Neural cell (in vitro differentiated cells): ENCODE data around the gene ERAL1. TPM values are rescaled to one million over a fixed set of nuclear protein-coding genes. Genes with fewer than 3 reads are reported as not detected.
"Not testable (repeated sequence)": the region's sequence is repeated elsewhere in the genome, so short reads cannot be mapped to it uniquely, and the experiment has no call there.

Source experiments
- H2AFZ ChIP-seq: fragments of 200-600, 300-800 bp; sonication (generic), shearing (Covaris generic); 2 replicates; pipeline ENCODE4 v1.6.0; 2014; ENCODE audit warnings: low read depth, mild to moderate bottlenecking, antibody characterized with exemption, low read length, moderate library complexity
- H3F3A ChIP-seq: fragments of 200-600 bp; shearing (Covaris generic); 2 replicates; pipeline ENCODE4 v1.6.1; 2016; ENCODE audit warnings: mild to moderate bottlenecking, moderate library complexity, mixed read lengths, antibody characterized with exemption, low read length; ENCODE audit not compliant: insufficient read depth, poor library complexity, severe bottlenecking
- H3K27ac ChIP-seq: fragments of 200-600, 300-800 bp; sonication (generic), shearing (Covaris generic); 2 replicates; pipeline ENCODE4 v1.5.1; 2014; ENCODE audit warnings: mild to moderate bottlenecking, low read length, moderate library complexity
- H3K27me3 ChIP-seq: fragments of 300-800, 200-600 bp; sonication (generic), shearing (Covaris generic); 2 replicates; pipeline ENCODE4 v1.6.0; 2014; ENCODE audit warnings: mild to moderate bottlenecking, low read depth, low read length, moderate library complexity; ENCODE audit not compliant: insufficient read depth
- H3K36me3 ChIP-seq: fragments of 300-800, 200-600 bp; sonication (generic), shearing (Covaris generic); 2 replicates; pipeline ENCODE4 v1.5.1; 2014; ENCODE audit warnings: mild to moderate bottlenecking, antibody characterized with exemption, low read length, moderate library complexity; ENCODE audit not compliant: insufficient read depth
- H3K4me2 ChIP-seq: fragments of 300-800, 200-600 bp; sonication (generic), shearing (Covaris generic); 2 replicates; pipeline ENCODE4 v1.6.0; 2014; ENCODE audit warnings: mild to moderate bottlenecking, low read length
- H3K4me3 ChIP-seq: fragments of 300-800, 200-600 bp; sonication (generic), shearing (Covaris generic); 2 replicates; pipeline ENCODE4 v1.5.1; 2014; ENCODE audit warnings: mild to moderate bottlenecking, low read length, moderate library complexity
- H3K79me2 ChIP-seq: fragments of 200-600 bp; shearing (Covaris generic); replicated peaks from 2 replicates; pipeline ENCODE4 v1.6.0; 2014; ENCODE audit warnings: mild to moderate bottlenecking, low read length, moderate library complexity; ENCODE audit not compliant: insufficient read depth
- H3K9ac ChIP-seq: fragments of 300-800, 200-600 bp; sonication (generic), shearing (Covaris generic); 2 replicates; pipeline ENCODE4 v1.6.1; 2016; ENCODE audit warnings: mild to moderate bottlenecking, low read length, mixed read lengths
- H3K9me2 ChIP-seq: fragments of 200-600 bp; shearing (Covaris generic); 2 replicates; pipeline ENCODE4 v1.6.1; 2016; ENCODE audit warnings: mild to moderate bottlenecking, low read length, mixed read lengths; ENCODE audit not compliant: insufficient read depth
- H3K9me3 ChIP-seq: fragments of 200-600, 300-800 bp; sonication (generic), shearing (Covaris generic); 2 replicates; pipeline ENCODE4 v1.6.1; 2016; ENCODE audit warnings: mild to moderate bottlenecking, mixed run types, low read length, moderate library complexity, mixed read lengths
- H4K20me1 ChIP-seq: fragments of 200-600 bp; shearing (Covaris generic); 2 replicates; pipeline ENCODE4 v1.6.1; 2016; ENCODE audit warnings: mild to moderate bottlenecking, mixed run types; ENCODE audit not compliant: insufficient read depth
- CTCF ChIP-seq: fragments of 450-650 bp; IDR thresholded peaks from 2 replicates; pipeline ENCODE4 v1.5.1; 2014; ENCODE audit warnings: antibody characterized with exemption, mild to moderate bottlenecking, moderate library complexity; ENCODE audit not compliant: poor library complexity, severe bottlenecking
- EP300 ChIP-seq: fragments of 450-650 bp; conservative IDR thresholded peaks from 2 replicates; pipeline ENCODE4 v1.6.1; 2014; ENCODE audit warnings: antibody characterized with exemption, mild to moderate bottlenecking, moderate library complexity; ENCODE audit not compliant: poor library complexity, severe bottlenecking
- EZH2 ChIP-seq: fragments of 200-600, 300-800 bp; shearing (Covaris generic), sonication (generic); IDR thresholded peaks from 2 replicates; pipeline ENCODE4 v1.6.1; 2014; ENCODE audit warnings: antibody characterized with exemption, low read length, borderline replicate concordance, mild to moderate bottlenecking; ENCODE audit not compliant: insufficient read depth, poor library complexity, severe bottlenecking
- MXI1 ChIP-seq: fragments of 450-650 bp; conservative IDR thresholded peaks from 2 replicates; pipeline ENCODE4 v1.6.1; 2014; ENCODE audit warnings: antibody characterized with exemption, mild to moderate bottlenecking; ENCODE audit not compliant: poor library complexity, severe bottlenecking
- POLR2AphosphoS5 ChIP-seq: IDR thresholded peaks from 2 replicates; pipeline ENCODE4 v1.6.1; 2012
- RAD21 ChIP-seq: fragments of 450-650 bp; conservative IDR thresholded peaks from 2 replicates; pipeline ENCODE4 v1.6.1; 2014; ENCODE audit warnings: antibody characterized with exemption, mild to moderate bottlenecking, moderate library complexity
- REST ChIP-seq: IDR thresholded peaks from 2 replicates; pipeline ENCODE4 v1.6.1; 2012; ENCODE audit warnings: borderline replicate concordance
- SMC3 ChIP-seq: fragments of 450-650 bp; conservative IDR thresholded peaks from 2 replicates; pipeline ENCODE4 v1.6.1; 2014; ENCODE audit warnings: antibody characterized with exemption, mild to moderate bottlenecking, moderate library complexity; ENCODE audit not compliant: poor library complexity
- TAF1 ChIP-seq: IDR thresholded peaks from 2 replicates; pipeline ENCODE4 v1.6.1; 2012; ENCODE audit warnings: low read depth
- polyA plus RNA-seq: library from polyadenylated mRNA; depleted of rRNA; stranded (reverse); fragments of >200 nt; gene quantifications from 2 replicates; pipeline ENCODE4 v1.2.3, GENCODE V29; 2014

Gene ERAL1
- polyA plus RNA-seq, 1 donor from 2014 or later: 31.8 TPM

GRCh38 chr17:28834420-28834819 lies 20.4 kb upstream of the ERAL1 start:
- Histone ChIP-seq H3K79me2 (peaks cover 14% of the 10 kb centered on the region), H3K9ac (no peak overlapping the region), H3K36me3 (no peaks in the 10 kb centered on the region), H3K27me3 (no peaks in the 10 kb centered on the region), H3K4me2 (no peak overlapping the region), H3F3A (no peaks in the 10 kb centered on the region), H4K20me1 (no peaks in the 10 kb centered on the region), H3K27ac (no peak overlapping the region), H2AFZ (no peak overlapping the region), H3K9me3 (no peaks in the 10 kb centered on the region), H3K4me3 (no peak overlapping the region), H3K9me2 (no peaks in the 10 kb centered on the region)
- no peak for TF ChIP-seq POLR2AphosphoS5
- no peak for TF ChIP-seq TAF1
- TF ChIP-seq RAD21: no peak
- no peak for TF ChIP-seq CTCF
- no peak for TF ChIP-seq EZH2
- TF ChIP-seq REST: no peak
- no peak for TF ChIP-seq EP300
- no peak for TF ChIP-seq SMC3
- no peak for TF ChIP-seq MXI1

- H3K9ac ChIP-seq, H3K4me3 ChIP-seq, H3K36me3 ChIP-seq, H3K27ac ChIP-seq, H3F3A ChIP-seq, H3K27me3 ChIP-seq, H2AFZ ChIP-seq, H3K9me2 ChIP-seq, H3K4me2 ChIP-seq, H3K9me3 ChIP-seq, H4K20me1 ChIP-seq: not testable (repeated sequence)
- peaks cover 30% of the 10 kb centered on the region for H3K79me2 ChIP-seq
These were observed 18.3 kb upstream of the ERAL1 start for GRCh38 chr17:28836541-28836940.

GRCh38 chr17:28839221-28839620 lies 15.6 kb upstream of the ERAL1 start:
- Histone ChIP-seq H2AFZ (no peak overlapping the region), H3K4me2 (no peak overlapping the region), H3K36me3 (no peaks in the 10 kb centered on the region), H4K20me1 (no peaks in the 10 kb centered on the region), H3K9me3 (no peaks in the 10 kb centered on the region), H3K27ac (no peak overlapping the region), H3F3A (no peaks in the 10 kb centered on the region), H3K4me3 (no peak overlapping the region), H3K27me3 (no peaks in the 10 kb centered on the region), H3K9me2 (no peaks in the 10 kb centered on the region), H3K9ac (no peak overlapping the region), H3K79me2 (peaks cover 30% of the 10 kb centered on the region)
- TF ChIP-seq REST (no peak), RAD21 (no peak), EZH2 (no peak), POLR2AphosphoS5 (no peak), EP300 (no peak), SMC3 (no peak), MXI1 (no peak)
